COLO829 (cell line): Measurements from ENCODE around the gene CRBN.

Source experiments
- DNase-seq: peaks from one replicate; pipeline ENCODE4 v3.0.0; 2012; ENCODE audit warnings: low spot score

Gene CRBN

DNA sequence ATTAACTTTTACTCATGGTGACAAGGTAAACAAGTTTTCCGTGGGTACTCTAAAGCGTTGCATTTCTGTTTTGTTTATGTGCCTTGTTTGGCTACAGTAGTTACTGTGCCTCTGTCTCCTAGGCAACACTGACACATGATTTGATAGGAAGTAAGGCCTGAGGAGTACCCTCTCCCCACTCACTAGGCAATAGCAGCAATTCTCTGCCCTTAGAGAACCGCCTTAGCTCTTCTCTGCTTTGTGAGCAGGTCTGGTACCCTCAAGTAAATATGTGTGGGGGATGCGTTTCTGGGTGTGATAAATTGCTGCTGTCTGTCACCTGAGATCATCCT is 69.2 kb downstream of the CRBN start, which contains the start of gene IL5RA:
IL5RA (minus strand) TSS at position 76 of the 332 bp plus-strand sequence. CDS start 5,390 bp downstream, outside the sequence.
- DNase-seq: peak; percentile 2

DNA sequence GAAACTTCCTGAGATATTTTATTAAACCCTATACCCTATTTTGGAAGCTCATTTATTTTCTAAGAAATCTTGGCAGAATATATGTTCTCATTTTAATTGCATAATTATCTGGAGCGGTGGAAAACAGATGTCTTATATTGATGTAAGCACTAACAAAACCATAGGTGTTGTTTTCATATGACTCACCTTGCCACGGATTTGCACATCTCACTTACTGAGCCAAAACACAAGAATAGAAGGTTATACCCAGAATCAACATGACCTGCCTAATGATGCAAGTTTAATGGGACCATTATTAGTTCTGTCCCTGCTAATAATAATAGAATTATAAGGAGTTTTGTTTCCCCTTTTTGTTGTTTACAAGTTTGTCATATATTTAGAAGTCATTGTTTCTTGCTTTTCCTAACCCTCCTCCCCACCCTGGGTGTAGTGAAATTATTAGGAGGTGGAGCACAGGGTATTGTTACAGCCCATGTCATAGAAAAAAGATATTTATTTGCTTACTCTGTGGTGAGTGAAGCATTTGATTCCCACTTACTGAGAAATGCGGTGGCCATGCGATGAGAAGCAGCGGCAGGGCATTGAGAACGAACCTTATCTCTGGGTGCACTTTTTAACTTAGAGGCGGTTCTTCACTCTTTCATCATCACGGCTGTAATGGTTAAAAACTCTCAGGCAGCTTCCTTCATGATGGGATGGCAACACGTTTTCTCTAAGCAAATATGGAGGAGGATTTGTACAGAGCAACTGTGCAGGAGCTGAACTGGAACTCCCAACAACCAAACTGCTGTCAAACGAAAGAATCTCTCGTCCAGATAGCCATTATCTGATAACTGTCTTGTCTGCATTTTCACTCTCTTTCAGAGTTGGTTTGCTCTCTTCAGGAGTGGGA is 69.8 kb downstream of the CRBN start:
- no peak for DNase-seq

DNA sequence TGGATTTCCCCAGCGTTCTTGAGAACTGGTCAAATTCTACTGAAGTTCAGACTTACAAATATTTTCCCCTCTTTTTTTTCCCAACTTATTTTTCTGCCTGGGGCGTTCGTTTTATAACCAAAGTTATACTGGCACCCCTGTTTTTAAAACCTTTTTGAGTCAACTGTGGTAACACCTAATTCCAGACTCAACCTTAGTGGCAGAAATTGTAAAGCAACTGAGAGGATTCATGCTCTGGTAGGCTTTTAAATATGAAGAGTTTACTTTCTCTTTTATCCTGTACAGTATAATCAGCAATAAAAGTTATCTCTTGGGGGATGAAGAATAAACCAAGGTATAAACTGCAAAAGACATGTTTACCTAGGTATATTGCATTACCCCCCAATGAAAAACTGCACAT is 71.6 kb downstream of the CRBN start:
- DNase-seq: no peak

DNA sequence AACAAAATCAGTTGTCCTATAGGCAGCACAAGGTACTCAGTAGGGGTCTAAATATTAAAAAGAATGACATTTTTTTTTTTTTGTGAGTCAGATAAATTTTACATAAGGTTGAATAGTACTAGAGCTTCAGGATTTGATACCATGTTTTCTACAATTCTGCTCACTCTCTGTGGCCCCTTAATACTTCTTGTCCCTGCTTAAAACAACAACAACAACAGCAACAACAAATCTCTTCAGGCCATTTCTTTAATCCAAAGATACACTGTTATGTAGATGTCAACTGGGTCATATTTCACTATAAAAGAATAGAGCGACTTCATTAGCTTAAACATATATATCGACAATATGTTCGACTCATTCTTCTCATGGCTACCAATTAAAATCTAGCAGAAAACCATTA is 72.3 kb downstream of the CRBN start:
- no peak for DNase-seq

DNA sequence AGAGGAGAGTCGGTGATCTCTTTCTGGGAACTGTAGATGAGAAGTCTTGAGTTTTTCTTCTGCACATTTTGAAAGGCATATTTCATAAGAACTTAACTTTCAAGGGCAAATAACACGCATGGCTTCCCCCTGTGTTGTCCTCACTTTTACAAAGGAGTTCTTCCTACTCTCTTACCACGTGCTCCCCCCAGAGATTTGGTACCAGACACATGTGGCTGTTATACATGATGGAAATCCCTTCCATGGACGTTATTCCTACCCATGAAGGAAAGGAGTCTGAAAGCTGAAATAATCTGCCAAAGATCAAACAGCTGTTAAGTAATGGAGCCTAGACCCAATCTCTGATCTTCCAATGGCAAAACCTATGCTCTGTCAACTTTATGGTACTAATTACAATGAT is 73.7 kb downstream of the CRBN start:
- no peak for DNase-seq

DNA sequence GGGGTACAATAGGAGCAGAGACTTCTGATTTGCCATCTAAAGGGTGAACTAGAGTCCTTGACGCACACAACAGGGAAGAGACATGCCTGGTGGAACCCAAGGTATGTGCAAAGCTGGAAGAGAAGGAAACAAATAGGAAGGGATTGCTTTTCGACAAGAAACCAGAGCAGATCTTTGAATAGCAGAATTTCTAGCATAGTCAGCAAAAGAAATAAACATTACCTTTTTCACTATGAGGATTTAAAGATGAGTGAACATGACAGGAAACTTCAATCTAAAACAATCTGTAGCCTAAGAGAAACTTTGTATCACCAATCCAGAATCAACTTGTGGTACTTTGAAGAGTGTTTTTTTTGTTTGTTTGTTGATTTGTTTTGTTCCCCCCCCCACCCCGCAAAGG is 74.2 kb downstream of the CRBN start:
- DNase-seq: no peak

DNA sequence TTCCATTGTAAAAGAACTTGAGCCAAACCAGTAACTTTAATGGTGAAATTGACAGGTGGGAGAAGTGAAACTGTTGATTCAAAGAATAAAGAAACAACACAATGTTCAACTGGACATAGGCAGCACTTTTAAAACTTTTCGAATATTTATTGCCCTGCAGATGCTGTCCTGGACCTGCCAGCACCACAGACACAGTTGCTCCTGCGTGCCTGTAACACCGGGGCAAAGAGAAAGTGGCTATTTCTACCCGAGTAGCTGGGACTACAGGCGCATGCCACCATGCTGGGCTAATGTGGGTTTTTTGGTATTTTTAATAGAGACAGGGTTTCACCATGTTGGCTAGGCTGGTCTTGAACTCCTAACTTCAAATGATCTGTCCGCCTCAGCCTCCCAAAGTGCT is 76.7 kb downstream of the CRBN start:
- no peak for DNase-seq

DNA sequence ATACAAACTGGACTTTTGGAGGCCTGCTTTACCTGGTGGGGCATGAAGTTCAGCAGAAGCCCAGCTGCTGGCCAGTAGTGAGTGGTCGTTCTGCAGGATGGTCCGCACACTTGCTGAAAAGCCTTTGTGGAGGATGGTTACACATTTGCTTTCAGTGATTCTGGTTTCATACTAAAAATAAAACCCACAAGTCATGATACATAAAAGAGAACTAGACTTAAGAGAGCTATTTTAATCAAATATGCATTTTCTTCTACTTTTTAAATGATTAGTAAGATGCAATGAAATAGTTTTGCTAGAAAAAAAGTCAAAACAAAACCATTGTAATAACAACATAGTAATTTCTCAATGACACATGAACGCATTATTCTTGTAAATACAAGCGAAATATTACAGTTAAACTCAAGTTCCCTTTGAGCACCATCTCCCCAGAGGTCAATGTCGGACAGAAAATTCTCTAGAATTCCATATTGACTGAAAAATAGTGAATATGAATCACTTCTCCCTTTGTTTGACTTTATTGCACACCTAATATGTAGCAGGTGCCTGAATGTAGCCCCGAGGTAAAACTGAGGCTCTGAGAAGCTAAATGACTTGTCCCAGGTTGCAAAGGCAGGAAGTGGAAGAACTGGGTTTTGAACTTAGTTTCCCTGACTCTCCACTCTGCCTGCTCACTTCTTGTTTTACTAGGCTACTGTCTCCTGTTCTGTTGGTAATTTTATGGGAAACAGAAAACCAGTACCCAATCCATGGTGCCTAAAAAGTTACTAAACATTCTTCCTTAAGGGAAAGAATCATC is 77.6 kb downstream of the CRBN start:
- no peak for DNase-seq
